Epithelial cell of esophagus (primary cell): ENCODE results near the gene PHACTR1.

Experiments
- DNase-seq: peaks from one replicate; pipeline ENCODE4 v3.0.0; 2010; ENCODE audit warnings: low read depth
- H3K4me3 ChIP-seq: 2 replicates; pipeline ENCODE4 v1.5.1; 2011; ENCODE audit warnings: mild to moderate bottlenecking, low read length, control low read depth
- CTCF ChIP-seq: IDR thresholded peaks from 2 replicates; pipeline ENCODE4 v1.5.1; 2011; ENCODE audit warnings: low read depth, mild to moderate bottlenecking, low read length, control low read depth, inconsistent platforms; ENCODE audit not compliant: insufficient read depth; ENCODE audit errors: missing control alignments

Gene PHACTR1

GRCh38 chr6:13215390-13215789, 498.8 kb downstream of the PHACTR1 start:
- no peak for DNase-seq
- H3K4me3 ChIP-seq, result no peak overlapping the region
- TF ChIP-seq CTCF, result no peak

- H3K4me3 ChIP-seq, result no peak overlapping the region
- DNase-seq, result peak; percentile 12
Measured at GRCh38 chr6:13216236-13217014, 499.9 kb downstream of the PHACTR1 start.

GRCh38 chr6:13217206-13217905, 500.8 kb downstream of the PHACTR1 start:
- H3K4me3 ChIP-seq, result no peak overlapping the region
- TF ChIP-seq CTCF, result no peak
- DNase-seq, result no peak

More at GRCh38 chr6:13216236-13217014, 499.9 kb downstream of the PHACTR1 start:
- TF ChIP-seq CTCF, result no peak

GRCh38 chr6:13220266-13220665, 503.7 kb downstream of the PHACTR1 start:
- no peak overlapping the region for H3K4me3 ChIP-seq
- no peak for TF ChIP-seq CTCF
- no peak for DNase-seq

- DNase-seq, result no peak
- no peak for TF ChIP-seq CTCF
- no peak overlapping the region for H3K4me3 ChIP-seq
Measured at GRCh38 chr6:13222048-13222447, 505.5 kb downstream of the PHACTR1 start.

GRCh38 chr6:13226071-13226470, 509.5 kb downstream of the PHACTR1 start:
- H3K4me3 ChIP-seq, result no peak overlapping the region
- no peak for DNase-seq
- no peak for TF ChIP-seq CTCF
